Activated CD4-positive, CD25-positive, alpha-beta regulatory T cell treated with anti-CD3 and anti-CD28 coated beads, Interleukin-2, amount 50 U/mL, for 72 hours (primary cell): ENCODE results near the gene TP53RK.
"Not testable (repeated sequence)": the region's sequence is repeated elsewhere in the genome, so short reads cannot be mapped to it uniquely, and the experiment has no call there.

Experiments
- DNase-seq: peaks from one replicate; pipeline ENCODE4 v3.0.0; 2021

Gene TP53RK

GRCh38 chr20:46682063-46682821 lies 7.0 kb downstream of the TP53RK start:
- no peak for DNase-seq

GRCh38 chr20:46681032-46681854 lies 8.0 kb downstream of the TP53RK start:
- DNase-seq: peak; percentile 59

GRCh38 chr20:46680684-46681031 lies 8.6 kb downstream of the TP53RK start:
- no peak for DNase-seq

GRCh38 chr20:46678516-46678915 lies 10.7 kb downstream of the TP53RK start:
- no peak for DNase-seq

- DNase-seq: no peak
These were observed 11.6 kb downstream of the TP53RK start for GRCh38 chr20:46677608-46678007.

GRCh38 chr20:46676649-46677316 lies 12.5 kb downstream of the TP53RK start:
- DNase-seq: not testable (repeated sequence)

- no peak for DNase-seq
These were observed 14.8 kb downstream of the TP53RK start for GRCh38 chr20:46674253-46675083.

- DNase-seq: no peak
These were observed 15.6 kb downstream of the TP53RK start for GRCh38 chr20:46673394-46674252.

GRCh38 chr20:46672543-46673148 lies 16.6 kb downstream of the TP53RK start:
- DNase-seq: no peak

- no peak for DNase-seq
These were observed 17.2 kb downstream of the TP53RK start for GRCh38 chr20:46671866-46672542.

- no peak for DNase-seq
These were observed 18.4 kb downstream of the TP53RK start for GRCh38 chr20:46670585-46671584.

GRCh38 chr20:46670228-46670584 lies 19.0 kb downstream of the TP53RK start:
- no peak for DNase-seq

- no peak for DNase-seq
These were observed 22.3 kb downstream of the TP53RK start for GRCh38 chr20:46666818-46667515.

- no peak for DNase-seq
These were observed 22.9 kb downstream of the TP53RK start for GRCh38 chr20:46666306-46666705.

GRCh38 chr20:46665602-46666001 lies 23.6 kb downstream of the TP53RK start:
- DNase-seq: no peak

GRCh38 chr20:46663531-46663930 lies 25.7 kb downstream of the TP53RK start:
- DNase-seq: no peak

GRCh38 chr20:46661659-46662058 lies 27.6 kb downstream of the TP53RK start:
- DNase-seq: no peak

GRCh38 chr20:46660487-46660886 lies 28.8 kb downstream of the TP53RK start:
- no peak for DNase-seq

GRCh38 chr20:46657618-46658017 lies 31.6 kb downstream of the TP53RK start:
- DNase-seq: no peak
